Hepatocyte (in vitro differentiated cells): Measurements from ENCODE around the gene CRADD.

ENCODE experiments used
- CTCF ChIP-seq: fragments of 200-600 bp; sonication (generic); IDR thresholded peaks from 2 replicates; pipeline ENCODE4 v1.5.1; 2016; ENCODE audit warnings: antibody characterized with exemption, mild to moderate bottlenecking; ENCODE audit not compliant: poor library complexity
- EZH2 ChIP-seq: fragments of 200-600 bp; sonication (generic); IDR thresholded peaks from 2 replicates; pipeline ENCODE4 v1.6.1; 2016; ENCODE audit warnings: antibody characterized with exemption, mild to moderate bottlenecking, borderline replicate concordance
- EZH2phosphoT487 ChIP-seq: fragments of 200-600 bp; sonication (generic); IDR thresholded peaks from one replicate; pipeline ENCODE4 v1.6.1; 2018; ENCODE audit warnings: antibody characterized with exemption, mild to moderate bottlenecking, low read depth, moderate library complexity; ENCODE audit not compliant: unreplicated experiment, severe bottlenecking

GRCh38 chr12:93657071-93657470 is 20.1 kb upstream of the CRADD start:
- TF ChIP-seq CTCF: no peak
- no peak for TF ChIP-seq EZH2
- TF ChIP-seq EZH2phosphoT487: no peak
